ENCODE data around the gene NAV2.
"Not testable (repeated sequence)": the region's sequence is repeated elsewhere in the genome, so short reads cannot be mapped to it uniquely, and the experiment has no call there.

The NAV2 gene

GRCh38 chr11:19985111-19985510, 272.5 kb downstream of the NAV2 start:
- no peak for DNase-seq

- DNase-seq = no peak
These were observed 274.7 kb downstream of the NAV2 start for GRCh38 chr11:19987331-19987801.

GRCh38 chr11:19988598-19988997, 276.0 kb downstream of the NAV2 start:
- DNase-seq = no peak

GRCh38 chr11:19989191-19989590, 276.6 kb downstream of the NAV2 start:
- DNase-seq = no peak

- DNase-seq = no peak
These were observed 279.5 kb downstream of the NAV2 start for GRCh38 chr11:19992162-19992561.

GRCh38 chr11:19992998-19993397, 280.4 kb downstream of the NAV2 start:
- no peak for DNase-seq

GRCh38 chr11:19994672-19995071, 282.0 kb downstream of the NAV2 start:
- no peak for DNase-seq

GRCh38 chr11:19995145-19995544, 282.5 kb downstream of the NAV2 start:
- no peak for DNase-seq

- DNase-seq = no peak
These were observed 283.9 kb downstream of the NAV2 start for GRCh38 chr11:19996571-19996970.

GRCh38 chr11:20000022-20000350, 287.3 kb downstream of the NAV2 start:
- DNase-seq = no peak

- peak; percentile 88 for DNase-seq
These were observed 287.9 kb downstream of the NAV2 start for GRCh38 chr11:20000351-20001134.

- no peak for DNase-seq
These were observed 289.9 kb downstream of the NAV2 start for GRCh38 chr11:20002312-20003216.

- no peak for DNase-seq
These were observed 290.7 kb downstream of the NAV2 start for GRCh38 chr11:20003351-20003750.

- no peak for DNase-seq
These were observed 292.2 kb downstream of the NAV2 start for GRCh38 chr11:20004866-20005265.

GRCh38 chr11:20005747-20006146, 293.1 kb downstream of the NAV2 start:
- no peak for DNase-seq

GRCh38 chr11:20006618-20007017, 294.0 kb downstream of the NAV2 start:
- not testable (repeated sequence) for DNase-seq

- DNase-seq = no peak
These were observed 294.7 kb downstream of the NAV2 start for GRCh38 chr11:20007386-20007785.

- no peak for DNase-seq
These were observed 295.7 kb downstream of the NAV2 start for GRCh38 chr11:20008190-20008870.

GRCh38 chr11:20008871-20009644, 296.4 kb downstream of the NAV2 start:
- DNase-seq = no peak

GRCh38 chr11:20010156-20010850, 297.7 kb downstream of the NAV2 start:
- DNase-seq = no peak

- DNase-seq = no peak
These were observed 298.2 kb downstream of the NAV2 start for GRCh38 chr11:20010851-20011225.
